C4-2B (cell line): ENCODE data around the gene BLACAT1.

Source experiments
- CTCF ChIP-seq: fragments of 450-650 bp; conservative IDR thresholded peaks from 2 replicates; pipeline ENCODE4 v1.5.1; 2017; ENCODE audit warnings: mild to moderate bottlenecking
- ZFX ChIP-seq: fragments of 450-650 bp; IDR thresholded peaks from 2 replicates; pipeline ENCODE4 v1.6.1; 2017

- no peak for TF ChIP-seq CTCF
- no peak for TF ChIP-seq ZFX
Measured at GRCh38 chr1:205486258-205486657, 30.4 kb upstream of the BLACAT1 start.
